ENCODE data around the gene CAMK4.

CAMK4 gene

DNA sequence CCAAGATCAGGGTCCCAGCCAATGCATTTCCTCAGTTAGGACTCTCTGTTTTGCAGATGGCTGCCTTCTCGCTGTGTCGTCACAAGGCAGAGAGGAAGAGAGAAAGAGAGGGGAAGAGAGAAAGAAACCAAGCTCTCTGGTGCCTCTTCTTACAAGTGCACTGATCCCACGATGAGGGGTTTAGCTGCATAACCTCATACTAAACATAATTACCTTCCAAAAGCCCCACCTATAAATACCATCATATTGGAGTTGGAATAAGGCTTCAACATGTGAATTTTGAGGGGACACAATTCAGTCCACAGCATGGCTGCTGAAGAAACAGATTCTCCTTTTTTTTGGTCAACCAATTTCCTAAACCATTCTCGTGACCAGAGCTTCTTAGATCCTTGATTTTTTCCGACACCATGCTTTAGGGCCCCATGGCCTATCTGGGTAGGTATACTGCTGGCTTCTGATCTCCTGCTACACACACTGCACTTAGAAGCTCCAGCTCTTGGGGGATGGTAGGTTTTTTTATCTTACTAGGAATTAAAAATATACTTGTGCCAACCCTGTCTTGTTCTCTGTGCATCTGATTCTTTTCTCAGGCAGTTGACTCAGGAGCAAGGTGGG lies 5.1 kb downstream of the CAMK4 start:
- no peak for DNase-seq (ENCODE audit: low read depth)

DNA sequence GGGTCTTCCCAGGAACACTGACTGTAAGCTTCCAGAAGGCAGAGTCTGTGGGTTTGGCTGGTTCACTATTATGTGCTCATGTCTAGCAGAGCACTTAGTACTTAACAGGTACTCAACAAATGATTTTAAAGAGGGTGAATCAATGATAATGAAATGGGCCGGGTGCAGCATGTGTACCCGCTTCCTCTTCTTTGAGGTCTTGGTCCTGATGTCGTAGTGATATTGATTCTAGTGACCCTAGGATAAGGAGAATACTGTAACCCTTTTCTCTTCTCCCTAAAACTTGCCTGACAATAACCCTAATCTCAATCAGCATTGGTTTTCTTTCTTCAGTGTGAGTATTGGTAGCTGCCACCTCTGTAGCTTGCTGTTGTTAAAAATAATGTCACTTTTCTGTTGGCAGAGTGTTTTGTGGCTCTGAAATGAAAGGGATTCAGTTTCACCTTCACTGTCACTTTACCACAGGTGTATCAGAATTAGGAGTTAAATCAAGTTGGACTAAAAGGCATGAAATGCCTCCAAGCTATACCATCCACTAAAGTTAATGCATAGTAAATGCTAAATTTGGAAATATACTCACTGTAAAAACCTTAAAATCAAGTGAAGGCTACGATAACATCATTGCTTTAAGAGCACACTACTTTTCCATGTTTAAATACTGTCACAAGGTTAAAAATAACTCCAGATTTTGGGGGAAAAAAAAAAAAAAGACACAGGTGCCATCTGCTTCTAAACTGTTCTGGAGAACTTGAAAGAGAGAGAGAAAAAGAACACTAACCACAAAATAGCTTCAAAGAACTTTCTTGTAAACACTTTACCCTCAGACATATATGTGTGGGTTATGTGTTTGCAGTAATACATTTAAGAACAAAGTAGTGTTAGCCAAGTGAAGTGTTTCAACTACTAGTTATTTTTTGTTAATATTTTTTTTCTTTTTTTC lies 6.0 kb downstream of the CAMK4 start:
- no peak for DNase-seq (ENCODE audit: low read depth)

DNA sequence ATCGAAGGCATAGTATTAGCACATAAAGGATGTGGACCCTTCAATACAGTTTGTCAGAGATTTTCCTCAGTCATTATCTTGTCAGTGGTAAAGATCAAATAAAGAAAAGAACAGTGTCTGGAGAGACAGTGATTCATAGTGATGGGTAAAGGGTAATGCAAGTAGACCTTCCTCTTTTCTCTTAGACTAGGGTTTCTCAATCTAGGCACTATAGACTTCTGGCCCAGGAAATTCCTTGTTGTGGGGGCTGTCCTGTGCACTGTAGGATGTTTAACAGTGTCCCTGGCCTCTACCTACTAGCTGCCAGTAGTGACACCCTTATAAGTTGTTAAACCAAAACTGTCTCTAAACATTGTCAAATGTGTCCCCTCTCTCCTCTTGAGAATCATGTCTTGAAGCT lies 6.9 kb downstream of the CAMK4 start:
- no peak for DNase-seq (ENCODE audit: low read depth)

DNA sequence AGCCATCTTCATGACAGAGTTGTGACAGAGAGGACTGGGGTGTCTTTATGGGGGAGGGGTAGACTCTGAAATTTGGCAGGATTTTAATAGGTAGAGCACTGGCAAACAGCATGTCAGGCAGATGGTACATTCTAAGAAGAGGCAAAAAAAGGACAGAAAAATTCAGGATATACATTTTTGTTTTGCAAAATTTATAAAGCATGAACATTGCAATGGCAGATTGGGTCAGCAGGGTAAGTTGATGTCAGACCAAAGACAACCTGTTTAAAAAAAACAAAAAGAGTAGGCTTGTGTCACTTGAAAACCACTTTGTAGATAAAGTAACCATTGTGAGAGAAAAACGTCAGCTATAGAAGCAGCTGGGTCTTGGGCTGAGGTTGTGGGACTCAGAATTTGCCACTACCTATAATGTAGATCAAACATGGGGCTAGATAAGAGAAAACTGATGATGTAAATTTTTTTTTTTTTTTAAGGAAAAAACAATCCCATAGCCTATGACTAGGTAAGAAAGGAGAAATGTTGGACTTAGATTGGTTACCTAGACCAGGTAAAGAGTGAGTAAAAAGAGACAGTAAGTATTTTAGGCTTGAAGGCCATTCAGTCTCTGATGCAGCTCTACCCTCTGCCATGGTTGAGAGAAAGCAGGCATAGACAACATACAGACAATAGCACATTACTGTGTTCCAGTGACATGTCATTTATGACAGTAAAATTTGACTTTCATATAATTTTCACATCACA lies 8.3 kb downstream of the CAMK4 start:
- no peak for DNase-seq (ENCODE audit: low read depth)

DNA sequence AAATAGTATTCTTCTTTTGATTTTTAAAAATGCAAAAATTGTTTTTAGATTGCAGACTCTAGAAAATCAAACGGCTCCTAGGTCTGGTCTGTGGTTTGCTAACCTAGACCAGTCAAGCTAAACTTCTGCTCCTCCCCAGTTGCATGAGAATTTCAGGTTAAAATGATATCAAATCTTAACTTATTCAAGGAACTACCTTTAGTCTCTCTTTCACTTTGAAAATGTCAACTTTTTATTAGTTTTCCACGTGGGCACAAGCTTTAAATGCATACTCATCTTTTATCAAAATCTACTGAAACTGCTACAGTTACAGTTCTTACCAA lies 8.8 kb downstream of the CAMK4 start:
- no peak for DNase-seq (ENCODE audit: low read depth)

DNA sequence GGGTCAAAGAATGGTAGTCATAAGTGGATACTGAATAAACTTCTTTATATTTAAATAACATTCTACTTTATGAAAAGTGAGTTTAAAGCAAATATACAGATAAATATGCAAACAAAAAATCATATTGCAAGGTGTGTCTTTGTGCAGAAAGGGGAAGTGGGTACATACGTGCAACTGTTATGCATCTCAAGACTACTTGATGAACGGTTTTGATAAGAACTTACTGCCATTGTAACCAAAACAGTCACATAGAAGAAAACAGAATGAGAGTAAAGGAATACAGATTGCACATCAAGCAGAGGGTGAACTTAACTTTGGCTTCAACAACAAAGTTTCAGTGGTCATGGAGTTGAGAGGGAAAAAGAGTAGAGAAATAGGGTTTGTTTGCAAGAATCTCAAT lies 9.9 kb downstream of the CAMK4 start:
- no peak for DNase-seq (ENCODE audit: low read depth)

DNA sequence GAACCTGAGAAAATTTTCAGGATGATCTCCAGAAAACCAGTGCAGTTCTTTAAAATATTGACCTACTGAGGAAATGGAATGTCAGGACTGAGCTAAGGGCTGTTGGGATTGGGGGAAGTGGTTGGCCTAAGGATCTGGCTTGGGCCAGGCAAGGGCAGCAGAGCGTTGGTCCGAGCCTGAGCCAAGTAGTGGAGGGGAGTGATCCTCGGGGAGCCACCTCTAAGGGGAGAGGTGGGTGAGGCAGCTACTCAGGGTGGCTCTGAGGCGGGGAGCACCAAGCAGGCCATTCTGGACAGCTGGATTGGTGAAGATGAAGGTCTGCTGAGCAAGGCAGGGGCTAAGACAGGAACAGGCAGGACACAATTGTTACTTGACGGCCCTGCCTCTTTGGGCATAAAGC lies 11.5 kb downstream of the CAMK4 start:
- DNase-seq (ENCODE audit: low read depth): no peak

DNA sequence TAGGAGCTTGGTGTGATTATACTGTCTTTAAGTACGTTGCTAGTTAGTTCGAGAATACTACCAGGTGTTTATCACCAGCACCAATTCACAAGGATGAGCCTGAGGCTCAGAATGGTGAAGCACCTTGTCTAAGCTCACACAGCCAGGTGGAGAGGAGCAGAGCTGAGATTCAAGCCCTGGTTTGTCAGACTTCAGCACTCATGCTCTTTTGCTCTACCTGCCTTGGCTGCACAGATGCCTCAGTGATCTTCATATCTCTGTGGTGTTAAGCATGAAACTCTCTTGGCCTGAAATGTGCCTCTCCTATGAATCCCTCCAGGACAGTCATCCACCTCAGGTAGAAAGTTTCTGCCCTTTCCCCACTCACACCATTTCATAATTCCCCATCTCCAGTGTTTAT lies 12.2 kb downstream of the CAMK4 start:
- DNase-seq (ENCODE audit: low read depth): no peak

DNA sequence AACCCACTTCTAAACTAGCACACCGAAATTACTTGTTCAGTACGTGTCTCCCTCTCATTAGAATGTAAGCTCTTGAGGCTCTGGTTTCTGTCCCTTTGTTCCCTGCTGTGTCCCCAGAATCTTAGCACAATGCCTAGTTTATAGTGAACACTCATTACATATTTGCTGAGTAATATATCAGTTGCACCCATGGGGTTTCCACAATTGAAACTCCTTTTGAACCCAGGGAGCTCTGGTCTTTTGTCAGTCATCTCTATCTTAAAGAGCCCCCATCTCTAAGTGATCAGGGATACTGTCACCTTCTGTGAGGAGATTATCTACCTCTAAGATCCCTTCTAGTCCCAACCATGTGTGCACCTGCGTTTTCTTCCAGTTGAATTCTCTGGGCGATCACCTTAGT lies 12.8 kb downstream of the CAMK4 start:
- no peak for DNase-seq (ENCODE audit: low read depth)

DNA sequence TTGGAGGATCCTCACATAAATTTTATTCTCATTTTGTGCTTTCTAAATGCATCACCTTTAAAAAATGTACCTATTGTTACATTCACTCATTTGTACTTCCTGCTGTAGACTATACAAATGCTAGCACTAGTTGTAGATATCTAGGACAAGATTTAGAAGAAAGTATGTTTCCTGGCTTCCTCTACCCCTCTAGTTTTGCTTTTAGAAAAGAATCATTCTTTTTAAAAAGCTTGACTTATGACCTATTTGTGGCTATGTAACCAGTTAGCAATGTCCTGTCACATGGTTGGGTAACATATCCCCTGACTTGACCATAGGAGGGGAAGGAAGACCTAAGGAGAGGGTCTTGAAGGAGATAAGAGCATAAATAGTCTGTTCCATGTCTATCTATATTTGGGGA lies 13.3 kb downstream of the CAMK4 start:
- DNase-seq (ENCODE audit: low read depth): no peak

DNA sequence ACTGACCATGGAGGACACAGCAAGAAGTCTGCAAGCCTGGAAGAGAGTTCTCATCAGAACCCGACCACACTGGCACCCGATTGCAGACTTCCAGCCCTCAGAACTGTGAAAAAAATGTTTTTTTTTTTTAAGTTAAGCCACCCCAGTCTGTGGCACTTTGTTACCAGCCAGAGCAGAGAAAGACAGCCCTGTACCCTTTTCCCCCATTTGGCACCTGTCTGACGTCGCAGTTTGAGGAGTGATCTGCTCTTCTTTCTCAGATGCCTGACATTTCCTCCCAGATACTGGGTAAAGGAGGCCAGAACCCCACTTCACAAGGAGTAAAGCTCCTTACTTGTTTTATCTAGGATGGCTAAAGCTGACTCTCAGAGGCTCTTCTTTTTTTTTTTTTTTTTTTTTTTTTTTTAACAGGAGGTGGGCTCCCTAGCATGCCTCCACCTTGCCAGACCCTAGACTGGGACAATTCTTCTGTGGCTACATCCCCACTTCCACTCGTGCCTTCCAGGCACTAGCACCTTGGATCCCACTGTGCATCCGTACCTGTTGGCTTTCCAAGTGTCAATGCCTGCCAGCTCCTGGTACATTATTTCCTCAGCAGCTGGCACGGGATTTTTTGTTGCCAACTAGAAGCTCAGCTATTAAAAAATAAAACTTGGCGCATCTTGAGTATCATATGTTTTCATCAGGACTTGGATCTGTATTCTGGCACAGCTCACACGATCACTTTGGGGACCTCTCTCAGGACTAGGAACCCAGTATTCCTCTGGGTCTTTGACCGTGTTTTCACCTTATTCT lies 14.4 kb downstream of the CAMK4 start:
- no peak for DNase-seq (ENCODE audit: low read depth)

DNA sequence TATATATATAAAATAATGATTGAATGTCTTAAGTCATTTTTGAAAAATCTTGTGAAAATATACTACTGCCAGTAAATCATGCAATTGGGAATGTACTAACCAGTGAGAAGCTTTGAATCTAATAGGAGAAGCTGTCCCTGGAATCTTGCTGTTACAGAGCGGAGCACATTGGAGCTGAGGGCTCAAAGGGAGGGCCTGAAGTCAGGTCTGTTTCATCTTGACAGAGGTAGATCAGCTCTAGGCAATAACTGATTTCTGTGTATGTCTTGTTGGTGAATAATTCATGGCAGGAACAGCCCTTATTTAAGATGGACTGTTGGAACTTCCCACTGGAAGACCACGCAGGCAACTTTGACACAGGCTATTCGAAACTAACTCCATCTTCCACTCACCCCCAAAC lies 17.5 kb downstream of the CAMK4 start:
- no peak for DNase-seq (ENCODE audit: low read depth)

DNA sequence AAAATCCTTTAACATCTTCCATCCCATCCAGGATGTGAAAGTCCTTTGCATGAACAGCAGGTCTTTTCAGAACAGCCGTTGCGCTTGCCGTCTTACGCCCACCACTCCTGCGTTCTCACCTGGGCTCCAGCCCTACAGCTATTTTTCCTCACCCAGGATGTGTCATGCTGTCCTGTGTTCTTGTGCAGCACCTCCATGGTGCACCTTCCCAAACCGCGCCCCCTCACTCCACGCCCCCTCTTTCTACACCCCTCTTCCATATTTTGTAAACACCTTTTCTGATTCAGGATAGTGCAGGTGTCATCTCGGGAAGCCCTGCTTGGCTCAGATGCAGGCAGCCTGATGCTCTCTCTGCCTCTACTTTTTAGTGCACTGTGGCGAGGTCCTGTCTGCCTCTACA lies 18.4 kb downstream of the CAMK4 start:
- DNase-seq (ENCODE audit: low read depth): no peak

DNA sequence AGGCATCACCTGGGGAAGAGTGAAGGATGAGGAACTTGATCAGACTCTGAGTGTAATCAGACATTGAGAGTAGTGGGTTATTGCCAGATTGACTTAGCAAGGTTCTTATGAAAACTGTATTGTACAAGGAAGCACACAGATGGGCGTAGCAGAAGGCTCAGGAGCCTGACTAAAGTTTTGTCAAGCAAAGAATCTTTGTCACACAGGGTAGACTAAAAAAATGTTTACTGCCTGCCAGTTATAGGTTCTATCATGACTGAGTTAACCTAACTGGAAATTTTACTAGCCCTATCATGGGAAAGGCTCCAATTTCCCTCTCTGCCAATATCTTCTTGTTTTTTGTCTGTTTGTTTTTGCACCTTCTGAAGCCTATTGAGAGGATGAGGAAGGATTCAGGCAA lies 19.1 kb downstream of the CAMK4 start:
- no peak for DNase-seq (ENCODE audit: low read depth)

DNA sequence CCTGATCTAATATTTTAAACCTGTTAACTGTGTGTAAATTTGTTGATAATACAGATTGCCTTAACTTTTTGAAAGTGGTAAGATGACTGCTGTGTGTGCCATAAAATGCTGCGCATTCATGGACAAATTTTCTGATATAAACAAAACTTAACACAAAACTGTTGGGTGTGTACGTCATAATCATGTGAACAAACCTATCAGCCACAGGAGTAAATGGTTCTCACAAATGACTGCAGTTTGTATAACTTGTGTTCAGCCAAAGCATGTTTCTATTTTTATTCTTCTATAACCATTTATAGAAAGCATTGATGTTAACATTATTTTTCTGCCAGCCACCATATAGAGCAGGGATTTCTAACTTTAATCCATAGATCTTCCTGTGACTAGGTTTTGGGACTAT lies 21.5 kb downstream of the CAMK4 start:
- no peak for DNase-seq (ENCODE audit: low read depth)

DNA sequence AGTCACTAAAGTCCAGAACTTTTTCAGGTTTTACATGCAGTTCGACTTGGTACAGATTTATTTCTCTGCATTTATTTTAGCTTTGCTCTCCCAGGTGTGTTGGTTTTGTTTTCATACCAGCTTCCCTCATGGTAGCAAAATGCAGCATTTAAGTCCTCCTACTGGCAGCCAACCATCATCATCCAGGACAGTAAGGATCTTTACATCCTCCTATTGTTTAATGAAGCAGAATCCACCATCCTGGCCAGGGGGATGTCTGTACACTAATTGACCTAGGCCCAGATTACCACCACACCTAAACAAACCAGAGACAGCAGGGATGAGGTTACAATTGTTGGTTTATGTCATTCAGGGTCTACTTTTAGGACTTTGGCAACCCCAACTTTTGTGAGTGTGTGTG lies 22.3 kb downstream of the CAMK4 start:
- no peak for DNase-seq (ENCODE audit: low read depth)

DNA sequence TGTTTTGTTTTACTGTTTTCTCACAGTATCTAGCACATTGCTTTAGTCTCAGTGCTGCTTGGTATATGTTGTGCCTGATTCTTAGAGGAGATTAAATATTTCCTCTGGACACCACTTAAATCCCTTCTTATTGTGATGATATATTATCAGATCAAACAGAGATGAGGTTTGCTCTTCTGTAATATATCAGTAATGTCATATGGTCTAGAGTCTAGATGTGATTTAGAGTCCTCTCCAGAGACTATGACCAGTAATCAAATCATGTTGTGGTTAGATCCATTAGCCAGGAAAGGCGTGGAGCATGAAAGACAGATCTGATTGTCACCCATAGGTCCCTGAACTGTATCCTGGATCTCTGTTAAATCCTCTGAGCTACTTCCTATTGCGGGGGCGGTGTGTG lies 24.4 kb downstream of the CAMK4 start:
- no peak for DNase-seq (ENCODE audit: low read depth)

DNA sequence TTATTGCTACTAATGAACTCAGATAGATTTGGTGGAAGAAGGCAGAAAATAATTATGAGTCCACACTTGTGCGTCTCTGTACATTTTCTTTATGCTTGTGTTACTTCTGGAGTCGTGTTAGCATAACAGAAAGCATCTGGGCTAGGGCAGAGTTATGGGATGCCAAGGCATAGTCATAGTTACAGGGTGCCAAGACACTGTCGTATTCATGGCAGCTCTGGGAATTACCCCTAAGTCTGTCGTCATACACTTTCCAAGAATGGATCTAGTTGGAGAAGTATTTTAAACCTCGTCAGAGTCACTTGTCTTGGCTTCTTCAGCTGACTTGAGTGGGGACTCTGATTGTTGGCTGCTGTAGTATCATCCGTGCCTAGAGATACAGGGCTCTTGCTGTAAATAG lies 27.7 kb downstream of the CAMK4 start:
- no peak for DNase-seq (ENCODE audit: low read depth)

DNA sequence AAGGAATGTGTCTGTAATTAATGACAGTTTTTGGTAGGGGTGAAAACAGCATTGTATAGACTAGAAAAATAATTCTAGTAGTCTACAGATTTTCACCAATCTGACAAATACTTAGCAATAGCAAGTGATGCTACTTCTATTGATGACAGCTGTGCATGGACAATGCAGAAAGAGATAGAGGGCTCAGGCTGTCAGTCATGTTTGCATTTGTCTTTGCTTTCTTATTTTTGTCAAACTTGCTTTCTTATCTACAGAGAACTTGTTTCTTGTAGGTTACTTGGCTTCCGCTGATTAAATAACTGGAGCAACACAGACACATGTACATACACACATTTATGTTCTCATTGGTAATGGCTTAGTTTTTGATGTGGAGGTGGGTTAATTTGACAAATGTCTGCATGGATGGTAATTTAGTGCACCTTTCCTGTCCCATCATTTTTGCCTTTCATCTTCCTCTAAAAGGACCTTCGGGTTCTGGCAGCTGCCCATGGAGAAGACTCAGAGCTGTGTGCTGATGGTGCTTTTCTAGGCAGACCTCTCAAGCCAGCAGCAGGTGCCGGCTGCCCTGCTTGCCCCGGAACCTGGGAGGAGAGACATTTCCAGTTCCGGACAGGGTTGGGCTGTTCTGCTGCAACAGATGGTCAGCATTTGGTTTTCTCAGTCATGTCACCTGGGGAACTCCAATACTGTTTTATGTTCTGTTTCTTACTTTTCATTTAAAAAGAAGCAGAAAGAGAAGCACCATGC lies 28.8 kb downstream of the CAMK4 start:
- DNase-seq (ENCODE audit: low read depth): no peak

DNA sequence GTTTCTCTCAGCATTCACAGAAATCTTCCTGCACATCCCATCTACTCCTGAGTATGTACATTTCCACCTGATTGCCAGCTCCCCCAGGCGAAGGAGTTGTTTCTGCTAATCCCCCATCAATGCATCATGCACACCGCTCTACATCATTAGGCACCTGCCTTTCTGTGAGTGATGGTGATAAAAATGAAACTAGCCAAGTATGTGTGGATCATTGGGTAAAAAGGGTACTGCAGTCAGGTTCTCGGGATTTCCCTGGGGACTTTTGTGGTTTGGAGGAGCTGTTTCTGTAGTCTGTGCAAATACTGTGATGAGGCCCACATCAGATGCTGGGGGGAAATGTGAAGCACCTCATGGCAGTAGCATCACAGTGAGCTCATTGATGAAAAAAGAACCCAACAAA lies 30.4 kb downstream of the CAMK4 start:
- no peak for DNase-seq (ENCODE audit: low read depth)

DNA sequence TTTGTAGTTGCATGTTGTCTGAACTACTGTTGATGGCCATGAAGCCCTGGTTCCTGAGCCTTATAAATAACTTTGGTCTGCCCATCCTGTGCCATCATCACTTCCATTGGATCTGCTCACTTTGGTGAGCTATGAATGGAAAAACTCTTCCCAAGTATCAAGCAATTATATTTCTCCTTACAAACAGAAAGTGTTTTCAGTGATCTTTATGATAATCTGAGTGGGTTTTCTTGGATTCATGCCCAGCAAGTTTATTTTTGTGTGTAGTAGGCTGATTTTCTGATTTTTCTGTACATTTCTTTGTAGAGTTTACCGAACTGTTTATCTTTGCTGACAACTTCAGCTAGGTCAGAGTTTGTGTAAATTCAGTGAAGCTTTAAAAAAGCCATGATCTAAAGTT lies 31.0 kb downstream of the CAMK4 start:
- no peak for DNase-seq (ENCODE audit: low read depth)

DNA sequence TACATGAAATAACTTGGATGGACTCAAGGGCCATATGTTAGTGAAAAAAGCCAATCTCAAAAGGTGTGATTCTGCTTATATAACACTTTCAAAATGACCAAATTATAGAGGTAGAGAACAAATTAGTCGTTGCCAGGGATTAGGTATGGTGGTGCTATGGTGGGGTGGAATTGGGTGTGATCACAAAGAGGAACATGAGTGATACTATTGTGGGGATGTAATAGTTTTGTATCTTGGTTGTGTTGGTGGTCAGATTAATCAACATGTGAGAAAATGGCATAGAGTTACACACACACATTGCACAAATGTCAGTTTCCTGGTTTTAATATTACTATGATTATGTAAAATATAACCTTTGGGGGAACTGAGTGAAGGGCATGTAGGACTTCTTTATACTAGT lies 31.9 kb downstream of the CAMK4 start:
- no peak for DNase-seq (ENCODE audit: low read depth)
